D341Med (cell line): Measurements from ENCODE around the gene TBCD.
"Not testable (repeated sequence)": the region's sequence is repeated elsewhere in the genome, so short reads cannot be mapped to it uniquely, and the experiment has no call there.

Experiments
- DNase-seq: peaks from one replicate; pipeline ENCODE4 v3.0.0; 2012; ENCODE audit warnings: low spot score

Gene TBCD

DNA sequence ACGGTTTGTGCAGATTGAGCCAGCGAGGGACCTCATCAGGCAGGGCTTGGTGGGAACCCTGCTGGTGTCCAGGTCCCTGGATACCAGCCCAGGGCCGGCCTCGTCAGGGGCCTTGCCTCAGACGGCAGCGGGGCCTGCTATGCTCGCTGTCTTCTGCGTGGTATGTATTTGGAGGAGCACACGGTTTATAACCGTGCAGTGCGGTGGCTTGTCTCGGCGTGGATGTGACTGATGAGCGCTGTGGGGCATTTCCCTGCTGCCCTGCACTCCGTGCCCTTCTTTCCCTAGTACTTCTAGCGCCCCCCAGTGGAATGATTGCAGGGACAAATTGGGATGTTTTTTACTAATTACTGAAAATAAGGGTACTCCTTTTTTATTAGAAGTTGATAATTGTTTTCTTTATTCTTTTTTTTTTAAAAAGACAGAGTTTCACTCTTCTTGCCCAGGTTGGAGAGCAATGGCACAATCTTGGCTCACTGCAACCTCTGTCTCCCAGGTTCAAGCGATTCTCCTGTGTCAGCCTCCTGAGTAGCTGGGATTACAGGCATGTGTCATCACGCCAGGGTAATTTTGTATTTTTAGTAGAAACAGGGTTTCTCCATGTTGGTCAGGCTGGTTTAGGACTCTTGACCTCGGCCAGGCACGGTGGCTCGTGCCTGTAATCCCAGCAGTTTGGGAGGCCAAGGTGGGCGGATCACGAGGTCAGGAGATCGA is 15.3 kb downstream of the TBCD start:
- peak; percentile 89 for DNase-seq

DNA sequence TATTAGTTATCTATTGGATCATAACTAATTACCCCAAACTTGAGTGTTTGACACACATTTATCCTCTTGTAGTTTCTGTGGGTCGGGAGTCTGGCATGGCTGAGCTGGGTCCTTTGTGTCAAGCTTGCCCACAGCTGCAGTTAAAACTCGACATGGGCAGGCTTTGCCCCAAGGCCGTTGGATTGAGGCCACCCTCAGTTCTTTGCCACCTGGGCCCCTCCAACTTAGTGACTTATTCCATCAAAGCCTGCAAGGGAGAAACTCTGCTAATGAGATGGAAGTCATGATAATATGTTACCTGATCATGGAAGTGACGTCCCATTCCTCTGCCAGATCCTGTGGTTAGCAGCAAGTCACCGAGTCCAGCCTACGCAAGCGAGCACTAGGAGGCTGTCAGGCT is 17.2 kb downstream of the TBCD start:
- DNase-seq = no peak

DNA sequence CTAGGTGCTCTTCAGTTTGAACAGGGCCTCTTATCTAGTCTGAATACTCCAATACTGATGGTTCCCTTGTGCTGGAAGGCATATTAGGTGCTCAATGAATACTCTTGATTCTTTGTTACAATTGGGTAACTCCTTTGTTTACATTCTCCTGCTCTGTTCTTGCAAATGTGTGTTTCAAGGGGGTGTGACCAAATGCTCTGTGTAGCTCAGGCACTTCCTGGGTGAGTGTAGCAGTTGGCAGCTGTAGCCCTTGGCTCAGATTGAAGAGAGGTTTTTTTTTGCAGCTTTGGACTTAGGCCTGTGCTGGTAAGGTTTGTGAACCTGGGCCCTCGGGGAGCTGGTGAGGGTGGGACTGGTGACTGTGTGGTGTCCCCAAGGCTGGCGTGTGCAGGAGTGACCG is 20.2 kb downstream of the TBCD start:
- DNase-seq = peak; percentile 18

DNA sequence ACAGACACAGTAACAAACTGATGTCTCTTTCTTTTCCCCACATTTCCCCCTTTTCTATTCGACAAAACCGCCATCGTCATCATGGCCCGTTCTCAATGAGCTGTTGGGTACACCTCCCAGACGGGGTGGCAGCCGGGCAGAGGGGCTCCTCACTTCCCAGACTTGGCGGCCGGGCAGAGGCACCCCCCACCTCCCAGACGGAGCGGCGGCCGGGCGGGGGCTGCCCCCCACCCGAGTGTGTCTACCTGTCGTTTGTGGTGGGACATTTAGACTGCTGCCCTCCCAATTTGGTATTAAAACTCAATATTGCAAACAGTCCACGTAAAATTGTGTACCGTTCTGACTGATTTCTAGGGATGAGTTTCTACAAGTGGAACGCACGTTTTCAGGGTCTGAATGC is 22.6 kb downstream of the TBCD start:
- not testable (repeated sequence) for DNase-seq

DNA sequence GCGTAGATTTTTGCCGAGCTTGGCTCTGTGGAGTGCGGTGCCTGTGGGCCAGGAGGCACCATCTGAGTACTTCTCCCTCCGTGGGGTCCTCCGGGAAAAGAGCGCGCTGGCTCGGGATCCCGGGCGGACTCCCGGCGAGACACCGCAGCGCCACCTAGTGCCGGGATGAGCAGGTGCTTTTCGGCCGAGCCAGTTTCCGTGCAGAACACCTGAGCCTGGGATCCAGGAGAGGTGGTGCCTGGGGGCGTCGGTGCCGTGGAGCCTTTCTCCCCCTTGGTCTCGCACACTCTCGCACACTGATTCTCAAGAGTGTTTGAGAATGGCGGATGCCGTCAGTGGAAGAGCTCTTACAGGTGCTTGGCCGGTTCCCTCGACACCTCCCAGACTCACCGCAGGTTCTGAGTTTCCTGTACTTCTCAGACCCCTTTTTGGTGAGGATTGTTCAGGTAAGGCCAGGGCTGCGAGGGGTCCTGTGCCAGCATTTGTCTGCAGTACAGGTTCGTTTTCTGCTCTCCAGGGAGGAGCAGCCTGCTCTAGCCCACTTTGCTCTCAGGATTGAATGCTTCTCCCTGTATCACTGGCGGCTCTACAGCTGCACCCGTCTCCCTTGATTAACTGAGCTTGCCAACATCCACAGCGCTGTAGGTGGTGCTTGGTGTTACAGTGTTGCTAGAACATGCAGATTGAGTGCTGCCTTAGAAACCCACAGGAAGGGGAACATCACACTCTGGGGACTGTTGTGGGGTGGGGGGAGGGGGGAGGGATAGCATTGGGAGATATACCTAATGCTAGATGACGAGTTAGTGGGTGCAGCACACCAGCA is 23.3 kb downstream of the TBCD start:
- peak; percentile 97 for DNase-seq

DNA sequence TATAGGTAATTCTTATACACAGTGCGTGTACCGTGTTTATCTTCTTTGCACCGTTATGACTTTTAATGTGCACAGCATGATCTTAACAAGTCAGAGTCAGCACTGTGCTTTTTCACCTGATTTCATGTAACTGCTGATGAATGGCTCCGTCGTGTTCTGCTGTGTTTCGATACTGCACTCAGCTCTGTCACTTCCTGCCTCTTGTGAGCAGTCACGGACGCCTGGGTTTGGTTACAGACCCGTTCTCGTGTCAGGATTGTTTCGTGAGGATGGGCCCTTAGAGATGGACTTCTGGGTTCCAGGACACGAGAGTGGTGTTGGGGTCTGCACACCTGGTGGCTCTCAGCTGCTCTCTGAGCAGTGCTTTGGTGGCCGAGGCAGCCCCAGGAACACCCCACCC is 24.6 kb downstream of the TBCD start:
- no peak for DNase-seq

DNA sequence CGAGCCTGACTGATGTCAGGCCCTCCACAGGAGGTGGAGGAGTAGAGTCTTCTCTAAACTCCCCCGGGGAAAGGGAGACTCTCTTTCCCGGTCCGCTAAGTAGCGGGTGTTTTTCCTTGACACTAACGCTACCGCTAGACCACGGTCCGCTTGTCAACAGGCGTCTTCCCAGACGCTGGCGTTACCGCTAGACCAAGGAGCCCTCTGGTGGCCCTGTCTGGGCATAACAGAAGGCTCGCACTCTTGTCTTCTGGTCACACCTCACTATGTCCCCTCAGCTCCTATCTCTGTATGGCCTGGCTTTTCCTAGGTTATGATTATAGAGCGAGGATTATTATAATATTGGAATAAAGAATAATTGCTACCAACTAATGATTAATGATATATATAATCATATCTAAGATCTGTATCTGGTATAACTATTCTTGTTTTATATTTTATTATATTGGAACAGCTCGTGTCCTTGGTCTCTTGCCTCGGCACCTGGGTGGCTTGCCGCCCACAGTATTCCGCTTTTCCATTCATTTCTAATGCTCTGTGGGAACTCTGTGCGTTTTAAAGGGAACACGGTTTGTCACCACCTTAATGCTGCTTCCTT is 26.0 kb downstream of the TBCD start:
- DNase-seq = not testable (repeated sequence)

DNA sequence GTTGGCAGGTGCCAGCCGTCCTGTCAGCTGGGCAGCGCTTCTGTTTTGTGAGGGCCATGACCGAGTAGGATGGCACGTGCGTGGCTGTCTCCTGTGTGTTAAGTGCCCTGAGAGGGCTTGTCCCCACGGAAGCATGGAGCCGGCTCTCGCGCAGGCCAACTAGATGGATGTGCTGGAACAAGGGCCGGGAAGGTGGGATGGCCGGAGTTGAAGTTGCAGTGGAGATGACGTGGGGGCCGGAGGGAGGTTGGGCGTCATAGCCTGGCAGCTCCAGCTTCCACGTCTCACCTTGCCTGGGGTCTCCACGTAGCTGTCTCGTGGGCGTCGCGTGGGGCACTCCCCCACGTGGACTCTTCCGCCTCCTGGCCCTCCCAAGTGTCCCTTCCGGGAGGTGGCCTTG is 27.7 kb downstream of the TBCD start:
- DNase-seq = peak; percentile 29

DNA sequence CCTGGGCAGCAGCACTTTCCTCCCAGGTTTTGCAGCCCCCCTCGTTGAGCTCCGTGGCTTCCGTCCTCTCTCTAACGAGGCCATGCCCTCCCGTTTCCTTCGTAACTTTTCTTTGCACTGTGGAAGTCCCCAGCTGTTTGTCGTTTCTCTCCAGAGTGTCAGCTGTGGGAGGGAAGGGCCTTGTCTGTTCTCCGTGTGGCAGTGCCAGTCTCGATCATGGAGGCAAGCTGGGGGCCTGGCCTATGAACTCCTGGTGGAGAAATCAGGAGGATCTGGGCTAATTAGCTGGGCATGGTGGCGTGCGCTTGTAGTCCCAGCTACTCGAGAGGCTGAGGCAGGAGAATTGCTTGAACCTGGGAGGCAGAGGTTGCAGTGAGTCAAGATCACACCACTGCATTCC is 28.3 kb downstream of the TBCD start:
- no peak for DNase-seq

DNA sequence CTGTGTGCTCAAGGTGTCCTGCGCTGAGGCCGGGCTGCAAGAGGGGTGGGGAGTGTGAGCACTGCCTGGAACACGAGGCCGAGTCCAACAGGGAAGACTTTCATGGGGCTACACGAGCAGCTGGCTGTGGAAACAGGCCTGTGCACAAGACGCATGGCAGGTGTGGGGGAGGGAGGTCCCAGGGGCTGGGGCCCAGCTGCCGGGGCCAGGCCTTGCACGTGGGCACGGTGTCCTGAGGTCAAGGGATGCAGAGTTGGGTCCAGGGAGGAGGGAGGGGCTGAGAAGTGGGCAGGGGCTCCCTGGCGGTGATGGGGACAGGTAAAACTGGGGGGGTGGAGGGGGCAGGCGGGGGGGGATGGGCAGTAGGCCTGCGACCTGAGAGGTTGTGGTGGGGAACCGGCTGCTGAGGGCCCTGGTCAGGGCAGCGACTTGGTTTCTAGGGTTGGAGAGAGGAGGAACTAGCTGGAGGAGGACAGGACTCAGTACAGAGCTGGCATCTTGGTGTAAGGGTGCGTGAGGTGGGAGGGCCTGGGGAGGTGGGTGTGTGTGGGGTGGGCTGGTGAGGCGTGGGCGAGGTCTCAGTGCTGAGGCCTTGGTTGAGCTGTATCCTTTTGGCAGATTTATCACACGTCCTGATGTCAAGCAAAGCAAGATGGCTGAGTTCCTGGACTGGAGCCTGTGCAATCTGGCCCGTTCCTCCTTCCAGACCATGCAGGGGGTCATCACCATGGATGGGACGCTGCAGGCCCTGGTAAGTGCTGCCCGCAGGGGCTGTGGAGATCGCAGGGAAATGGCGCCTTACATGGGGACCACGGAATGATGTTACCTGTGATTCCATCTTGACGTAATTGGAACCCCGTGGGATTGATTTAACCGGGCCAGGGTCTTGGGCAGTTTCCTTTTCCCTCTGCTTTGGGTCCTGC is 29.4 kb downstream of the TBCD start:
- DNase-seq = peak; percentile 44

DNA sequence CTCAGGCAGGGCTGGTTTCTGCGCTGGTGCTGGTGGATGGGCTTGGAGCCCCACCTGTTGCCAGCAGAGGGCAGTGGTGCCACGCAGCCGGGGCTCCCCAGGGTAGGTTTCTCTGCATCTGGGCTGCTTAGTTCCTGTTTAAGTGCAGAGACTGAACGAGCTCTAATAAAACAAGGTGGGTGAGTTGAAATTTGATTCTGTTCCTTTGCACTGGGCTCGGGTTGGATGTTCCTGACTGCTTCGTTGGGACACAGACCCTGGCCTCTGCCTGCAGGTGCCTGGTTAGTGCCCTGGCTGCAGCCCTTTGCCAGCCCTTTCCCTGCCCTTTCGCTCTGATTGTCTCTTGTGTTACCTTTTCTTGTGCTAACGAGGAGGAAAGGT is 30.0 kb downstream of the TBCD start:
- peak; percentile 96 for DNase-seq

DNA sequence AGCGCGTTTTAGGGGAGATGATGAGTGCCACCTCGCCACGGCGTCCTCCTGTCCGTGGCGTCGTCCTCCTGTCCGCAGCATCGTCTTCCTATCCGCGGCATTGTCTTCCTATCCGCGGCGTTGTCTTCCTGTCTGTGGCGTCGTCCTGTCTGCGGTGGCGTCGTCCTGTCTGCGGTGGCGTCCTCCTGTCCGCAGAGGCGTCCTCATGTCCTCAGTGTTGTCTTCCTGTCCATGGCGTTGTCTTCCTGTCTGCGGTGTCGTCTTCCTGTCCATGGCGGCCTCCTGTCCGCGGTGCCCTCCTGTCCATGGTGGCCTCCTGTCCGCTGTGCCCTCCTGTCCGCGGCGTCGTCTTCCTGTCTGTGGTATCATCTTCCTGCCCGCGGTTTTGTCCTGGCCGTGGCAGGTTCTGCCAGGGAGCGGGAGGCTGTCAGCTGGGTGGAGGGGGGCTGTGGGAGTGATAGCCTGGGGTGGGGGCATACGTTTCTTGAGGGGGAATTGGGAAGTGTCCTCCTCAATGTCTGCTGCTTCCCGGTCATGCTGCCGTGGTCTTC is 30.9 kb downstream of the TBCD start:
- peak; percentile 35 for DNase-seq

DNA sequence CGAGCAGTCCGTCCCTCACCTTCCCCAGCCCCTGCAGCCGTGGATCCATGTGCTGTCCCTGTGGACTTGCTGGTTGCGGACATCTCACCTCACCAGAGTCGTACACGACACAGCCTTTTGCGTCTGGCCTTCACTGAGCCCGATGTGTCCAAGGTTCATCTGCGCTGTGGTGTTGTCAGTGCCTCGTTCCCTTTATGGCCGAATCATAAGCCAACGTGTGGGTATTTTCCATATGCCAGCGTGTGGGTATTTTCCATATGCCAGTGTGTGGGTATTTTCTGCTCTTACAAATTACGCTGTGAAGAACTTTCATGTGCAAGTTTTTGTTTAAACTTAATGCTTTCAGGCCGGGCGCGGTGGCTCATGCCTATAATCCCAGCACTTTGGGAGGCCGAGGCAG is 31.6 kb downstream of the TBCD start:
- DNase-seq = no peak

DNA sequence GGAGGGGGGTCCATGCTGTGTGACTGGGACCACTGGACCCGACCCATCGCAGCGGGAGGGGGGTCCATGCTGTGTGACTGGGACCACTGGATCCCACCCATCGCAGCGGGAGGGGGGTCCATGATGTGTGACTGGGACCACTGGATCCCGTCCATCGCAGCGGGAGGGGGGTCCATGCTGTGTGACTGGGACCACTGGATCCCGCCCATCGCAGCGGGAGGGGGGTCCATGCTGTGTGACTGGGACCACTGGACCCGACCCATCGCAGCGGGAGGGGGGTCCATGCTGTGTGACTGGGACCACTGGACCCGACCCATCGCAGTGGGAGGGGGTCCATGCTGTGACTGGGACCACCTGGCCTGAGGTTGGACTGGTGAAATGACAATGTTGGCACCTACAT is 33.7 kb downstream of the TBCD start:
- DNase-seq = not testable (repeated sequence)

DNA sequence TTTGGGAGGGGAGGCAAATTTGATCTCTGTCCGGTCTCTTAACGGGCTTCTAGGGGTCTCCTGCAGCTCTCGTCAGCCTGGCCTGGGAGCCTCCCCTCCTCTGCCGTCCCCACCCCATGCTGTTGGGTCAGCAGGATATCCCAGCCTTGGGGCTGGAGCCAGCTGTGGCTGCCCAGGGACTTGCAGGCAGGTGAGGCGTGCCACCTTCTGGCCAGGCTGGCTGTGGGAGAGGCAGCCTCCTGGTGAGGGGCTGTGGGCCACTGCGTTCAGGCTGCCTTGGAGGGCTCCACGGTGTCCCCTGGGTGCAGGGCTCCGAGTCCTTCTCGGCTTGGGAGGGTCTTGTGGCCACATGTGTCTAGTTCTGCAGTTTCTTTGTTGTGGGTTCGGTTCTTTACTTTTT is 34.6 kb downstream of the TBCD start:
- DNase-seq = no peak

DNA sequence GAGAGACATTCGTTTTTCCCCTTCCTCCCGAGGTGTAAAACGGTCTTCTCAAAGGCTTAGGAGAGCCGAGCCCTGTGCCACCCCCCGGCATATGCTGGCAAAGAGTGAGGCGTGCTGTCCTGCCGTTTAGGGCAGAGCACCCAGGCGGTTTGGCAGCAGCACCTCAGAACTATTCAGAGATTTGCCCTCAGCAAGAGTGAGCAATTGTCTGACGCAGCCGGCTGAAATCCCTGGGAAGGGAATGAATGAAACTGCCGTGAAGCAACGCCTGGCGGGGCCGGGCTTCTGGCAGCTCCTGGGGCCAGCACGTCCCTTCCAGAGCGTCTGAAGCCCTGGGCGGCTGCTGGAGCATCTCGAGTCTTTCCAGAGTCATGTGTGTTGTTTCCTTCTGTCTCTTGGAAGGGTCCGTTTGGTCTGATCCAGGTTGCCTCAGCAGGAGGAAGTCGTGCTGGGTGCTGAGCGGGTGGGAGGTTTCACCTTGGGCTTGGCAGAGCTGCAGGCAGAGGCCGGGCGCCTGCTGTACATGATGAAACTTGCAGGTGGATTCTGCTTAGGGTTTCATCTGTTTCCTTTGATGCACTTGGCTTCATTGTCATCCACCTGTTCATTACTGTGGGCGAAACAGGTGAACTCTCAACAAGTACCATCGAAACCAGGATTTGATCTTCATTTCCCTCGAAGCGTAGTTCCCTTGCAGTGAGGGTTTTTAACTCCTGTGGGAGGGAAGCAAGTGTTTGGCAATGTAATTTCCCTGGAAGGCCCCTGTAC is 35.4 kb downstream of the TBCD start:
- DNase-seq = no peak

DNA sequence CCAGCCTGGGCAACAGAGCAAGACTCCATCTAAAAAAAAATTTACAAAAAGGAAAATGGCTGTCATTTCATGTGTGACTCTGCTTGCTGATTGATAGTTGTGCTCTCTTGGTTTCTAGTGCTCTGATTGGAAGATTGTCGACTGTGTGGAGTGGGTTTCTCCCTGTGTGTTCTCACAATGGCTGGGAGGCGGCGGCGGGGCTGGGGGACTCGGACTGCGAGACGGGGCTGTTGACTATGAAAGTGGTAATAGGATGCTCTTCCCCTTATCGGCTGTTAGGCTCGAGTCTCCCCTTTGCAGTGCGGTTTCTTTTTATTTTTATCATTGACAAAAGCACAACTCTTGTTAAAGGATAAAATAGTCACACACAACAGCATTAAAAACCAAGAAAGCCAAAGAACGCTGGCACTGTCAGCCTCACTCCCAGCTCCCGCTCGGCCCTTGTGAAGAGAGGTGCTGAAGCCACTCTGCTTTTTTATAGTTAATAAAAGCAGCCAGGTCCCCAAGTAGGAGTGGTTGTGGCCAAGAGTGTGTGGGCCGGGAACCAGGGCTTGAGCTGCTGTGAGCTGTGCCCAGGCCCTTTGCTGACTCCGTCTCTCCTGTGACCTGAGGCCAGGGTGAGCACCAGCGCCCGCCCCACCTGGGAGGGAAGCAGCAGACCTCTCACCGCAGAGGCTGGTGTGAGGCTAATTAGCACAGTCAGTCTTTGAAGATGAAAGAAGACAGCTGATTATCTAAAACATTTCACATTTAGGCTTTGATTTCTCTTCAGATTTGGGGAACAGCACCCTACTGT is 36.5 kb downstream of the TBCD start:
- DNase-seq = no peak

DNA sequence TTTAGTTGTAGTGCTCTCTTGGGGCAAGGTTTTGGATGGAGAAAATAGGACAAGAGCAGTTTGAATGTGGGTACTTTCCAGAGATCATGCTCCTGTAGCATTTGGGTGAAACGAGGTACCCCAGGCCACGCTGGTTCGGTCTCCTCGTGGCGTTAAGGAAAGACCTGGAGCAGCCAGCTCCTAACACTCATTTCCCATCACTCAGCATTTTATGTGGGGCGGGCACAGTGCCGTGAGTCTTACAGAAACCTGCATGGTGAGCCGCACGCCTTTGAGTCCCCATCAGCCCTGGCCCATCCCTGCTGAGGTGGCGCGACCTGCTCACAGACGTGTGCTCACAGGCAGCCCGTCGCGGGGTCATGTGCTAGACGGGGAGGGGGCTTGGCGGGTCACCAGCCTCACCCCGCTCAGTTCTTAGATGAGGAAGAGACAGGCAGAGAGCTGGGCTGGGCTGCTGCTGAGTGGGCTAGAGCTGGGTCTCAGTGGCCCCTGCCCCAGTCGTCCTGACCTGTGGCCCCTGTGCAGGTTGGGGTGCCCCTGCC is 37.3 kb downstream of the TBCD start:
- no peak for DNase-seq

DNA sequence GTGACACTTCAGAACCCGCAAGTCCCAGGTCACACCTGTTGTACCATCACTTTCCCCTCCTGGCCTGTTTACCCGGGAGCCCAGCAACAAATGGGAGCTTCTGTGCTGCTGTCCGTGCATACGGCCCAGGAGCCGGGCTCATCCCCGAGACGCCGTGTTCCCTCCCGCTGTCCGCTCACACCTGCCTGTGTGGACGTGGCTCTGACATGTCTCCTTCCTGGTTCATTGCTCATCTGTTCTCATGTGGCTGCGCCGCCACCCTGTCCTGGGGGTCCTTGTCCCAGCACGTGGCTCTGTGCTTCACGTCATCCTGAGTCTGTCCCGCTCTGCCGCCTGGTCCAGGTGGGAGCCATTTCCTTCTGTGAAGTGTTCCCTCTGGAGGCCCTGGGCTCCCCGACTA is 37.9 kb downstream of the TBCD start:
- DNase-seq = no peak

DNA sequence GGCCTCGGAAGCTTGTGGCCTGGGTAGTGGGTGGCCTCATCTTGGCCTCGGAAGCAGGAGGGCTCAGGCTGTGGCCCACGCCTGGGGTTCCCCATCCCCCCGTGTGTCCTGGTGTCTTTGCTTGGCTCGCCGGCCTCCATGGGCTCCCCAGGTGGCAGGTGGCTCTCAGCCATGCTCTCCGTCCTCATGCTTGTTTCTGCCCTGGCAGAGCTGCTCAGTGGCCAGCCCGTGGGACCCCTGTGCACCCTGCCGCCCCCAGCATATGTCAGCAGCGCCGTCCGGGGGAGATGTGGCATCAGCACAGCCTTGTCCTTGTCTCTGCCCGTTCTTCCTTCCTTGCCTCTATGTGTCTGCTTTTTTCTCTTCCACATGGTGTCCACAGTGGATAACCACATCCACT is 38.5 kb downstream of the TBCD start:
- DNase-seq = no peak
